Measurements from ENCODE around the gene CALHM4. TPM values are rescaled to one million over a fixed set of nuclear protein-coding genes. Genes with fewer than 3 reads are reported as not detected.

CALHM4 gene
- total RNA-seq, 3 donors from 2014 or later: not detected

GRCh38 chr6:116605935-116606334 lies 52.4 kb downstream of the CALHM4 start:
- no peaks in the 10 kb centered on the region for H3K36me3 ChIP-seq

More at GRCh38 chr6:116605935-116606334, 52.4 kb downstream of the CALHM4 start:
- no peak for DNase-seq (ENCODE audit: low spot score in 2 of 2)
- Histone ChIP-seq H3K4me1 (no peaks in the 10 kb centered on the region), H3K27me3 (no peaks in the 10 kb centered on the region), H3K27ac (no peak overlapping the region), H3K4me3 (no peak overlapping the region), H3K9me3 (no peaks in the 10 kb centered on the region)
- TF ChIP-seq POLR2A (IDR thresholded peaks at IDR 0.05) (no peak), POLR2AphosphoS5 (IDR thresholded peaks at IDR 0.05) (no peak), CTCF (IDR thresholded peaks at IDR 0.05) (no peak)
- intact Hi-C loops (cut with DNase I; ENCODE audit: low total_unique reads): no loop called here

Other genes starting within 250 kb of the CALHM4 start
- 100 to 1,000 TPM in 1 of 3 donors, 10 to 100 TPM in 2; 40.6 to 133 (median 50.9) TPM for gene DSE, start 182.8 kb upstream of the CALHM4 start, total RNA-seq
- 1 to 10 TPM; 2.3 to 9.1 (median 8.3) TPM for gene CALHM6, start 92.4 kb upstream of the CALHM4 start, total RNA-seq
- gene CALHM5, start 42.1 kb upstream of the CALHM4 start, total RNA-seq: 1 to 10 TPM in 2 of 3 donors, under 1 TPM in 1; 0.73 to 2.4 (median 1.6) TPM
- gene TRAPPC3L, start 8.1 kb upstream of the CALHM4 start, total RNA-seq: under 1 TPM in 1 of 3 donors, not detected in 2; 0.80 TPM
- 10 to 100 TPM; 28.0 to 48.2 (median 39.0) TPM for gene RWDD1, start 17.8 kb downstream of the CALHM4 start, total RNA-seq
- gene RSPH4A, start 62.7 kb downstream of the CALHM4 start, total RNA-seq: 1 to 10 TPM in 2 of 3 donors, under 1 TPM in 1; 0.80 to 1.5 (median 1.3) TPM
- 10 to 100 TPM in 1 of 3 donors, 1 to 10 TPM in 2; 6.6 to 10.4 (median 9.5) TPM for gene ZUP1, start 115.0 kb downstream of the CALHM4 start, total RNA-seq
- 10 to 100 TPM; 10.8 to 14.3 (median 11.2) TPM for gene KPNA5, start 127.5 kb downstream of the CALHM4 start, total RNA-seq
- gene FAM162B, start 212.0 kb downstream of the CALHM4 start, total RNA-seq: 10 to 100 TPM in 1 of 3 donors, 1 to 10 TPM in 2; 3.7 to 11.8 (median 6.9) TPM

All from breast epithelium (tissue), 4 donors.